AG04450 (cell line): ENCODE data around the gene MAGEA2. TPM values are rescaled to one million over a fixed set of nuclear protein-coding genes. Genes with fewer than 3 reads are reported as not detected.
"Not testable (repeated sequence)": the region's sequence is repeated elsewhere in the genome, so short reads cannot be mapped to it uniquely, and the experiment has no call there.

ENCODE experiments used
- CTCF ChIA-PET: fragments of 300-600, 350-600 bp; formaldehyde crosslinking; extraction: SDS; loops from one replicate; lab custom pipeline; 2022; ENCODE audit warnings: antibody characterized with exemption, inconsistent platforms; lab: Charles Lee
- POLR2A ChIA-PET: fragments of 350-600 bp; formaldehyde crosslinking; extraction: SDS; loops from one replicate; lab custom pipeline; 2021; ENCODE audit warnings: antibody characterized with exemption, inconsistent platforms; lab: Yijun Ruan, JAX
- DNase-seq: peaks from one replicate; pipeline ENCODE4 v3.0.0-alpha.2; 2011; ENCODE audit warnings: low read depth, low spot score
- H3K27ac ChIP-seq: one replicate; pipeline ENCODE4 v1.5.1; 2012; ENCODE audit warnings: low read depth, low read length, control low read depth
- H3K27me3 ChIP-seq: one replicate; pipeline ENCODE4 v1.6.0; 2012; ENCODE audit warnings: low read length; ENCODE audit not compliant: control insufficient read depth, insufficient read depth
- H3K4me3 ChIP-seq: 2 replicates; pipeline ENCODE4 v1.5.1; 2011; ENCODE audit warnings: mild to moderate bottlenecking, low read depth, low read length, control low read depth
- H3K9me3 ChIP-seq: 2 replicates; pipeline ENCODE4 v1.5.1; 2012; ENCODE audit warnings: low read length; ENCODE audit not compliant: control insufficient read depth, insufficient read depth
- CTCF ChIP-seq: IDR thresholded peaks from 2 replicates; pipeline ENCODE4 v1.5.1; 2011; ENCODE audit warnings: low read depth, low read length, control low read depth, inconsistent platforms
- polyA plus RNA-seq: library from polyadenylated mRNA; depleted of rRNA; stranded (reverse); fragments of >200 nt; gene quantifications from 2 replicates; pipeline ENCODE4 v1.2.3, GENCODE V29; 2011

Gene MAGEA2
- polyA plus RNA-seq, 1 experiment = not detected

GRCh38 chrX:152738560-152738959, 15.1 kb downstream of the MAGEA2 start:
- CTCF ChIA-PET = no interaction called here
- POLR2A ChIA-PET = no interaction called here
- no peaks in the 10 kb centered on the region for H3K9me3 ChIP-seq
- H3K27me3 ChIP-seq = no peaks in the 10 kb centered on the region
- no peak for DNase-seq
- no peak overlapping the region for H3K4me3 ChIP-seq
- no peak for TF ChIP-seq CTCF
- no peak overlapping the region for H3K27ac ChIP-seq

DNA sequence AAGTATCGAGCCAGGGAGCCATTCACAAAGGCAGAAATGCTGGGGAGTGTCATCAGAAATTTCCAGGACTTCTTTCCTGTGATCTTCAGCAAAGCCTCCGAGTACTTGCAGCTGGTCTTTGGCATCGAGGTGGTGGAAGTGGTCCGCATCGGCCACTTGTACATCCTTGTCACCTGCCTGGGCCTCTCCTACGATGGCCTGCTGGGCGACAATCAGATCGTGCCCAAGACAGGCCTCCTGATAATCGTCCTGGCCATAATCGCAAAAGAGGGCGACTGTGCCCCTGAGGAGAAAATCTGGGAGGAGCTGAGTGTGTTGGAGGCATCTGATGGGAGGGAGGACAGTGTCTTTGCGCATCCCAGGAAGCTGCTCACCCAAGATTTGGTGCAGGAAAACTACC, 17.1 kb downstream of the MAGEA2 start:
- CTCF ChIA-PET = not testable (repeated sequence)

GRCh38 chrX:152735860-152736511, 17.7 kb downstream of the MAGEA2 start:
- ChIA-PET CTCF (no interaction called here), POLR2A (no interaction called here)
- no peak overlapping the region for H3K4me3 ChIP-seq
- TF ChIP-seq CTCF = no peak
- H3K9me3 ChIP-seq = no peaks in the 10 kb centered on the region
- no peaks in the 10 kb centered on the region for H3K27me3 ChIP-seq
- DNase-seq = no peak
- no peak overlapping the region for H3K27ac ChIP-seq

More for the DNA sequence above, 17.1 kb downstream of the MAGEA2 start:
- H3K27me3 ChIP-seq, POLR2A ChIA-PET, H3K4me3 ChIP-seq, H3K27ac ChIP-seq, H3K9me3 ChIP-seq, DNase-seq: not testable (repeated sequence)

DNA sequence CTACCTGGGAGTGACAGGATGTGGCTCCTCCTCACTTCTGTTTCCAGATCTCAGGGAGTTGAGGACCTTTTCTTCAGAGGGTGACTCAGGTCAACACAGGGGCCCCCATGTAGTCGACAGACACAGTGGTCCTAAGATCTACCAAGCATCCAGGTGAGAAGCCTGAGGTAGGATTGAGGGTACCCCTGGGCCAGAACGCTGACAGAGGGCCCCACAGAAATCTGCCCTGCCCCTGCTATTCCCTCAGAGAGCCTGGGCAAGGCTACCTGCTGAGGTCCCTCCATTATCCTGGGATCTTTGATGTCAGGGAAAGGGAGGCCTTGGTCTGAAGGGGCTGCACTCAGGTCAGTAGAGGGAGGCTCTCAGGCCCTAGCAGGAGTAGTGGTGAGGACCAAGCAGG, 18.5 kb downstream of the MAGEA2 start:
- no peak for DNase-seq
- CTCF ChIA-PET = no interaction called here

GRCh38 chrX:152734143-152734858, 19.3 kb downstream of the MAGEA2 start:
- CTCF ChIA-PET, H3K4me3 ChIP-seq, DNase-seq, H3K27ac ChIP-seq, H3K27me3 ChIP-seq, H3K9me3 ChIP-seq, POLR2A ChIA-PET: not testable (repeated sequence)

More for the DNA sequence above, 18.5 kb downstream of the MAGEA2 start:
- Histone ChIP-seq H3K4me3 (no peak overlapping the region), H3K9me3 (no peaks in the 10 kb centered on the region), H3K27me3 (no peaks in the 10 kb centered on the region), H3K27ac (no peak overlapping the region)
- POLR2A ChIA-PET = no interaction called here
- TF ChIP-seq CTCF = no peak

- Histone ChIP-seq H3K4me3 (no peak within 1 kb of the TSS), H3K9me3 (no peaks in the 10 kb centered on the region), H3K27me3 (no peaks in the 10 kb centered on the region), H3K27ac (no peak within 1 kb of the TSS)
- CTCF ChIA-PET = no interaction called here
- DNase-seq = no peak
- POLR2A ChIA-PET = no interaction called here
- no peak for TF ChIP-seq CTCF
Observed at GRCh38 chrX:152733261-152733975, 20.2 kb downstream of the MAGEA2 start, which contains the start of the genes CSAG1 and MAGEA12. CSAG1 (minus strand) TSS chrX:152733721; CDS start chrX:152732460, 1,261 bp downstream. MAGEA12 (plus strand) TSS chrX:152733757; CDS start chrX:152736162, 2,405 bp downstream.
